BJ (cell line): ENCODE data around the gene TLCD4. TPM values are rescaled to one million over a fixed set of nuclear protein-coding genes. Genes with fewer than 3 reads are reported as not detected.
"Not testable (repeated sequence)": the region's sequence is repeated elsewhere in the genome, so short reads cannot be mapped to it uniquely, and the experiment has no call there.

Experiments
- CTCF ChIA-PET: fragments of 350-600 bp; formaldehyde crosslinking; extraction: SDS; loops from one replicate; lab custom pipeline; 2021; ENCODE audit warnings: antibody characterized with exemption, inconsistent platforms; lab: Yijun Ruan, JAX
- POLR2A ChIA-PET: fragments of 300-600 bp; sonication (Branson Sonifier 250); formaldehyde crosslinking; extraction: SDS; loops from one replicate; lab custom pipeline; 2021; ENCODE audit warnings: antibody characterized with exemption; lab: Charles Lee
- DNase-seq: peaks from one replicate; pipeline ENCODE4 v3.0.0-alpha.2; 2011; ENCODE audit warnings: low read depth
- H3K27me3 ChIP-seq: 2 replicates; pipeline ENCODE4 v1.6.0; 2011; ENCODE audit warnings: low read length; ENCODE audit not compliant: control insufficient read depth, insufficient read depth
- H3K36me3 ChIP-seq: 2 replicates; pipeline ENCODE4 v1.5.1; 2011; ENCODE audit warnings: low read length; ENCODE audit not compliant: control insufficient read depth, insufficient read depth
- H3K4me3 ChIP-seq: 2 replicates; pipeline ENCODE4 v1.5.1; 2011; ENCODE audit warnings: low read depth, mild to moderate bottlenecking, control low read depth, low read length
- polyA plus RNA-seq: library from polyadenylated mRNA; depleted of rRNA; stranded (reverse); fragments of >200 nt; gene quantifications from 2 replicates; pipeline ENCODE4 v1.2.3, GENCODE V29; 2011
- TF ChIP-seq, protein P1 (sequence below): IDR thresholded peaks from 2 replicates; pipeline ENCODE4 v1.5.1; 2011; ENCODE audit warnings: low read depth, mild to moderate bottlenecking, control low read depth, inconsistent platforms, low read length, moderate library complexity; ENCODE audit not compliant: insufficient read depth

The TLCD4 gene
- polyA plus RNA-seq, 1 experiment: 0.09 TPM

DNA sequence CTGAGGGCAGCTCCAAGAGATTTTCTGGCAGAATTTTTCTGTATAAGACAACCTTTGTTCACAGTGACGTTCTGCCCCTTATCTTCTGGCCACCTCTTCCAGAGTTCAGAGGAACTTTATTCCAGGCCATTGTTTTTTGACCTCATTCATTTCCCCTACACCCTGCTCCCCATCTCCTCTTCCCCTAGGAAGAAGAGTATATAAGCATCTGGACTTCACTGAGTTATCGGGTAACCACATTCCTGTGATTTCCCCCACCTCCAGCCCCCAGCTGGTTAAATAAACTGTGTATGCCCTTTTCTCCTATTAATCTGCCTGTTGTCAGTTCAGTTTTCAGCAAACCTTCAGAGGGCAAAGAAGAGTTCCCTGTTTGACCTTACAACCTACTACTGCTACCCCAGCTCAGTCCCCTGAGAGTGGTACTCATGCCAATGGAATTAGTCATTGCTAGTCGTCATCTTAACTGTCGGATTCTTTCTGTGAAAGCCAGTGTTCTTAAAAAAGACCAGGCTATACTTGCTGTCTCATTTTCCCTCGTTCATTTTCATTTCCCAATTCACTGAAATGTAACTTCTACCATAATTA is 30.1 kb upstream of the TLCD4 start:
- POLR2A ChIA-PET: interaction anchor here (1.1 kb wide), 1 partner anchor 14 kb away, joined by 3 read pairs; no protein-coding TSS in a partner anchor
- TF ChIP-seq, protein P1, sequence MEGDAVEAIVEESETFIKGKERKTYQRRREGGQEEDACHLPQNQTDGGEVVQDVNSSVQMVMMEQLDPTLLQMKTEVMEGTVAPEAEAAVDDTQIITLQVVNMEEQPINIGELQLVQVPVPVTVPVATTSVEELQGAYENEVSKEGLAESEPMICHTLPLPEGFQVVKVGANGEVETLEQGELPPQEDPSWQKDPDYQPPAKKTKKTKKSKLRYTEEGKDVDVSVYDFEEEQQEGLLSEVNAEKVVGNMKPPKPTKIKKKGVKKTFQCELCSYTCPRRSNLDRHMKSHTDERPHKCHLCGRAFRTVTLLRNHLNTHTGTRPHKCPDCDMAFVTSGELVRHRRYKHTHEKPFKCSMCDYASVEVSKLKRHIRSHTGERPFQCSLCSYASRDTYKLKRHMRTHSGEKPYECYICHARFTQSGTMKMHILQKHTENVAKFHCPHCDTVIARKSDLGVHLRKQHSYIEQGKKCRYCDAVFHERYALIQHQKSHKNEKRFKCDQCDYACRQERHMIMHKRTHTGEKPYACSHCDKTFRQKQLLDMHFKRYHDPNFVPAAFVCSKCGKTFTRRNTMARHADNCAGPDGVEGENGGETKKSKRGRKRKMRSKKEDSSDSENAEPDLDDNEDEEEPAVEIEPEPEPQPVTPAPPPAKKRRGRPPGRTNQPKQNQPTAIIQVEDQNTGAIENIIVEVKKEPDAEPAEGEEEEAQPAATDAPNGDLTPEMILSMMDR: no peak
- CTCF ChIA-PET: no interaction called here
- H3K27me3 ChIP-seq: no peaks in the 10 kb centered on the region
- H3K4me3 ChIP-seq: no peak overlapping the region
- H3K36me3 ChIP-seq: no peaks in the 10 kb centered on the region
- peak; percentile 49 for DNase-seq

DNA sequence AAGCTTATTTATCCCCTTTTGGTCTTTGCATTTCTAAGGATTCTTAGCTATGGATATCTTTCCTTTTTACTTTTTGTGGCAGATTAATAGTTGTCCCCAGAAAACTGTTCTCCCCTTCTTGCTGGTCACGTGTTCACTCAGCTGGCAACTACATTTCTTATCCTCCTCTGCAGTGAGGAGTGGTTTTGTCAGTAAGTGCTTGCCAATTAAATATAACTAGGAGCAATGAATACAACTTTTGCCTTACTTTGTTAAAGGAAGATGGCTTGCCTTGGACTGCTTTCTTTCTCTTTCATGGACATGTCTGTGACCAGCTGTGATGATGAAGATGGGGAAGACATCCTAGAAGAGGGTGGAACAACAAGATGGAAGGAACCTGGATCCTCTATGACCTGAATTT is 28.9 kb upstream of the TLCD4 start:
- POLR2A ChIA-PET: no interaction called here
- TF ChIP-seq, protein P1: no peak
- no peak for DNase-seq
- H3K27me3 ChIP-seq: no peaks in the 10 kb centered on the region
- H3K36me3 ChIP-seq: no peaks in the 10 kb centered on the region
- CTCF ChIA-PET: no interaction called here
- no peak overlapping the region for H3K4me3 ChIP-seq

DNA sequence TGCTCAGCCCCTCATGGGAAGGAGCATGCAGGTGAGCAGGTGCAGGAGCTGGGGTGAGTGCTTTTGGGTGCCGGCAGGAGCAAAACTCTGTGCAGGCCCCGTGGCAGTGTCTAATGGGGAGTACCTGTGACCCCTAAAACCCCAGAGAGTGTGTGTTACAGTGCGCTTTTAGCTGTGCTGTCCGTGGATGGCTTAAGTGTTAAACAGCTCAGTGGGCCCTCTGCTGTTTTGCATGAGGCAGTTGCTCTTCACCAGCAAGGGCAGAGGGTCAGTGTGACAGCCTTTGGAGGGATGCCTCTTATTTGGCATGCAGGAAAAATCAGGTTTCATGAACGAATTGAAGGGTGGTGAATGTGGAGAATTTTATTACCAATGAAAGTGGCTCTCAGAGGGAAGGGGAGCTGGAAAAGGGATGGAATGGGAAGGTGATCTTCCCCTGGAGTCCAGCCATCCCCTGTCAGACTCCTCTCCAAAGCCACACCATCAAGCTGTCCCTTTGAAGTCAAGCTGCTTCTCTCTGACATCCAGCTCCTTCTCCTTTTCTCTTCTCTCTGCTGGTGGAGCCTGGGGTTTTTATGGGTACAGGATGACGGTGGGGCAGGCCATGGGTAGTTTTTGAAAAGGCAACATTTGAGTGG is 27.4 kb upstream of the TLCD4 start:
- Histone ChIP-seq H3K4me3 (no peak overlapping the region), H3K36me3 (no peaks in the 10 kb centered on the region), H3K27me3 (no peaks in the 10 kb centered on the region)
- no peak for DNase-seq
- ChIA-PET POLR2A (no interaction called here), CTCF (no interaction called here)
- TF ChIP-seq, protein P1: no peak

DNA sequence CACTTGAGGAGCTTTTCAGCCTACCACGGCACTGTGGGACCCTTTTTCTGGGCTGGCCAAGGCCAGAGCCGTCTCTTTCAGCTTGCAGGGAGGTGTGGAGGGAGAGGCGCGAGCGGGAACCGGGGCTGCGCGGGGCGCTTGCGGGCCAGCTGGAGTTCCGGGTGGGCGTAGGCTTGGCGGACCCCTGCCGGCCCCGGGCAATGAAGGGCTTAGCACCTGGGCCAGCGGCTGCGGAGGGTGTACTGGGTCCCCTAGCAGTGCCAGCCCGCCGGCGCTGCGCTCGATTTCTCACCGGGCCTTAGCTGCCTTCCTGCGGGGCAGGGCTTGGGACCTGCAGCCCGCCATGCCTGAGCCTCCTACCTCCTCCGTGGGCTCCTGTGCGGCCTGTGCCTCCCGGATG is 25.9 kb upstream of the TLCD4 start:
- H3K4me3 ChIP-seq, DNase-seq, H3K27me3 ChIP-seq, H3K36me3 ChIP-seq, POLR2A ChIA-PET, CTCF ChIA-PET: not testable (repeated sequence)

DNA sequence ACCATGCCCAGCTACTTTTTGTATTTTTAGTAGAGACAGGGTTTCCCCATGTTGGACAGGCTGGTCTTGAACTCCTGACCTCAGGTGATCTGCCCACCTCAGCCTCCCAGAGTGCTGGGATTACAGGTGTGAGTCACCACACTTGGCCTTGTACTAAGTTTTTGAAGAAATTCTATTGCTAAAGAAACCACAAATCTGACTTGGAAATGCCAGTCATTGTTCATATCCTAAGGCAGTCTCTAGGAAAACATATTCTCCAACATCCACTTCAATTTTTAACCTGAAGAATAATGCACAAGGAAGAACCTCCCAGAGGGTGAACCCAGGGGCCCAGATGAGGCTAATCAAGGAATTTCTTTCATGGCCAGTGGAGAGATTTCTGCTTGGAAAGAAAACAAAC is 24.3 kb upstream of the TLCD4 start:
- H3K27me3 ChIP-seq, H3K36me3 ChIP-seq, POLR2A ChIA-PET, DNase-seq, H3K4me3 ChIP-seq: not testable (repeated sequence)
- CTCF ChIA-PET: interaction anchor here (2.0 kb wide), 1 partner anchor 9 kb away, joined by 5 read pairs; no protein-coding TSS in a partner anchor

DNA sequence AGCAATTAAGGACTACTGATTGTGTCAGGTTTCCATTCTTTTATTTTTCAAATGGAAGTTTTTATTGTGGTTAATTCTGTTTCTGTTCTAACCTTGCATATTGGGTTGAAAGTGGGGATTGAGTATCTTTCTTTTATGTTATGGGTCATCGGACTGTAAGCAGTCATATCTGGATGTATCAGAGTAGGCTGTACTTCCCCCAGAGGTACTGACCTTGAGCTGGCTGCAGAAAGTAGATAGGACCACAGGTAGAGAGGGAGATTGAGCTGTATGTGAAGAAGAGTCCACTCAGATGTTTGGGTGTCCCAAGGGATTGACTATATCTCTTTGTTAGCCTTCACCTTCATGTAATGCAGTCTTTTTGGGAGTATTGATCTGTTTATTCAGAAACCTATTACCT is 23.9 kb upstream of the TLCD4 start:
- H3K27me3 ChIP-seq: no peaks in the 10 kb centered on the region; the same call in none of the 2 replicates
- POLR2A ChIA-PET: no interaction called here
- no peaks in the 10 kb centered on the region for H3K36me3 ChIP-seq
- CTCF ChIA-PET: interaction anchor here (2.0 kb wide), 1 partner anchor 9 kb away, joined by 5 read pairs; no protein-coding TSS in a partner anchor
- no peak for DNase-seq
- no peak overlapping the region for H3K4me3 ChIP-seq
- TF ChIP-seq, protein P1: no peak
